Stomach smooth muscle (tissue), 2 donors: ENCODE results near the gene SCGB1D4.

Experiments used
- H3K27ac ChIP-seq: one replicate; pipeline ENCODE4 v1.7.0; 2013; ENCODE audit warnings: mild to moderate bottlenecking, low read length, inconsistent platforms
- H3K27me3 ChIP-seq, 2 donors: one replicate each; pipeline ENCODE4 v1.7.0; 2013; ENCODE audit warnings: low read length in 2 of 2; ENCODE audit not compliant: insufficient read depth in 2 of 2, control insufficient read depth in 1 of 2
- H3K36me3 ChIP-seq, 2 donors: one replicate each; pipeline ENCODE4 v1.7.0; 2013; ENCODE audit warnings: low read length in 2 of 2; ENCODE audit not compliant: control insufficient read depth in 2 of 2, insufficient read depth in 2 of 2
- H3K4me1 ChIP-seq: one replicate; pipeline ENCODE4 v1.7.0; 2013; ENCODE audit warnings: low read length; ENCODE audit not compliant: control insufficient read depth, insufficient read depth
- H3K4me3 ChIP-seq, 2 donors: one replicate each; pipeline ENCODE4 v1.7.0; 2013; ENCODE audit warnings: low read length in 2 of 2
- H3K9ac ChIP-seq, 2 donors: one replicate each; pipeline ENCODE4 v1.7.0; 2013; ENCODE audit warnings: low read length in 2 of 2, mild to moderate bottlenecking in 1 of 2
- H3K9me3 ChIP-seq, 2 donors: one replicate each; pipeline ENCODE4 v1.7.0; 2013; ENCODE audit warnings: low read length in 2 of 2; ENCODE audit not compliant: control insufficient read depth in 2 of 2
- donor health status: healthy.
- donor health status: Pancreatic carcinoma.

The SCGB1D4 gene

DNA sequence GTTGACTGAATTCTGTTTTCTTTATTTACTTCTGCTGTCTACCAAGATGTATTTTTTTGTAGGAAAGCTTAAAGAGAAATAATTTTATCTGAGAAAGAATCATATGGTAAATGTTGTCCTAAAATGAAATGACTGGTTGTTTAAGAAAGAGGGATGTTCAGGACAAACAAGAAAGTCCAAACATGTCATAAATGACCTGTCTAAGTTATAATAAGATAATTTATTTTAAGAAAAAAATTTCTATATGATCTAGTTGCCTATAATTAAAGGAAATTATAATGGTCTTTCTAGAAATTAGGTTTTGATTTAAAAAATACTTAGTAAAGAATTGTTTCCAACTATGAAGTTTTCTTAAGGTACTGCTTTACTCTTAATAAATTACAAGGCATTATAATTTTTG, 18.4 kb downstream of the SCGB1D4 start:
- Histone ChIP-seq H3K27ac (no peak overlapping the region), H3K4me3 (no peak overlapping the region), H3K27me3 (no peaks in the 10 kb centered on the region), H3K36me3 (no peaks in the 10 kb centered on the region), H3K9me3 (no peaks in the 10 kb centered on the region), H3K4me1 (no peaks in the 10 kb centered on the region), H3K9ac (no peak overlapping the region)

DNA sequence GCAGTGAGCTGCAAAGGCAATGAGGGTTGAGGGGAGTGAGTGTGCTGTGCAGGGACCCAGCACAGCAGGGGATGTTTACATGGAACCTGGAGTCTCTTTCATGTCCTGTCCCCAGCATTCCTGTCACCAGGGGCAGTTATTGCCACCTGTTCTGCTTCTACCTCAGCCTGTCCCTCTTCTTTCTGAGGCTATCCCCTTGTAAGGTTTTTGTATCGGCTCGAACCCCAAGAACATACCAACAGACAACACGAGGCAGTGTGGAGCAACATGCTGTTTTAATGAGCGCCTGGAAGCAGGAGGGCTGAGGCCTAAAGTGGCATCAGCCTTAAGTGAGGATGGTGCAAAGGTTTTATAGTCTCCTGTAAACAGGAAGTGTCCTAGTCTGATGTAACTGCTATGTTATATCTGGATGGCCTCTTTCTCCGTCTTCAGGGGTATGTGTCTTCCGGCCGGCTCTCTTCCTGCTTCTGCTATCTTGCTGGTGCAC, 25.0 kb downstream of the SCGB1D4 start:
- no peak overlapping the region for H3K27ac ChIP-seq
- no peak overlapping the region for H3K4me3 ChIP-seq
- H3K4me1 ChIP-seq: no peaks in the 10 kb centered on the region
- H3K36me3 ChIP-seq: no peaks in the 10 kb centered on the region
- no peaks in the 10 kb centered on the region for H3K9me3 ChIP-seq
- no peak overlapping the region for H3K9ac ChIP-seq
- peaks cover 0 to 5% of the 10 kb centered on the region in 2 donors for H3K27me3 ChIP-seq

DNA sequence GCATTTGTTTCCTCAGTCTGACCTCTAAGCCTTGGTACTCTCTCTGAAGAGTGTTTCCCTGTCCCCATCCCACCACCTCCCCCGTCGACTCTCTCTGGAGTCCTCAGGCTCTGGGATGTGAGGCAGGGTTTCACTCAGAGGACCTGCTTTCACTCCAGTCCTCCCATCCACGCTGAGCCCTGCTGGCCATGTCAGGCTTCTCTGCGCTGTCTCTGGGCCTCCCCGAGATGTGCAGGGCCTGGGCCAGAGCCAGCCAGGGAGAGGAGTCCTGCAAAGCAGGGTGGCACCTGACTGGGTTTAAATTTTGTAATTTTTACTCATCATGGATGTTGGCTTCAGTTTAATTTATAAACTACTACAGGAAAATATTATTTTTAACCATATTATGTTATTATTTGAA, 25.6 kb downstream of the SCGB1D4 start:
- H3K9ac ChIP-seq: no peak overlapping the region
- no peak overlapping the region for H3K27ac ChIP-seq
- H3K36me3 ChIP-seq: no peaks in the 10 kb centered on the region
- peaks cover 0 to 9% of the 10 kb centered on the region in 2 donors for H3K27me3 ChIP-seq
- no peaks in the 10 kb centered on the region for H3K9me3 ChIP-seq
- H3K4me1 ChIP-seq: no peaks in the 10 kb centered on the region
- no peak overlapping the region for H3K4me3 ChIP-seq

DNA sequence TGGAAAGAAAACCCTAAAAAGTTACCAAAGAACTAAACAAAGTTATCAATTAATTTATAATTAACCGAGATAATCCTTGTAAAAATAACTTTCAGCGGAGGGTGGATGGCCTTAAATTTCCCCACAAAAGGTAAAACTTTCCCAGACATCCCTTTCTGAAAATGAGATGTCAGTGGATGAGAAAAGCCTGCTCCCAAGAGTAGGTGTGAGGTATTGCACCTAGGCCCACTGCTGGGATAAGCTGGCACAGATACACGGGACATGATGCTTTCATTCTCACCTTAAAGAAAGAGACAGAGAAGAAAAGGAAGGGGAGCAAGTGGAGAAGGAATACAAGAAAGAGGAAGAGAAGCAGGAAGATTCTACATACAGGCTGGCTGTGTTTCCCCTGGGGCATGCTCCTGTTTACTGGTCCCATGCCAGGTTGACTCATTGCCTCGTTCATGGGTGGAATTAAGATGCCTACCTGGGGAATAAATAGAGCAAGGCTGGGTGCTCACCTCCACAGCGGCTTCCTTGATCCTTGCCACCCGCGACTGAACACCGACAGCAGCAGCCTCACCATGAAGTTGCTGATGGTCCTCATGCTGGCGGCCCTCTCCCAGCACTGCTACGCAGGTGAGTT, 29.1 kb downstream of the SCGB1D4 start, which contains the start of gene SCGB2A2:
SCGB2A2 (plus strand) TSS at position 505 of the 625 bp plus-strand sequence; CDS start at position 564, 59 bp downstream.
- no peaks in the 10 kb centered on the region for H3K4me1 ChIP-seq
- H3K36me3 ChIP-seq: no peaks in the 10 kb centered on the region
- no peak within 1 kb of the TSS for H3K9ac ChIP-seq
- H3K4me3 ChIP-seq: no peak within 1 kb of the TSS
- H3K27me3 ChIP-seq: peaks cover 0 to 17% of the 10 kb centered on the region in 2 donors
- no peaks in the 10 kb centered on the region for H3K9me3 ChIP-seq
- no peak within 1 kb of the TSS for H3K27ac ChIP-seq

DNA sequence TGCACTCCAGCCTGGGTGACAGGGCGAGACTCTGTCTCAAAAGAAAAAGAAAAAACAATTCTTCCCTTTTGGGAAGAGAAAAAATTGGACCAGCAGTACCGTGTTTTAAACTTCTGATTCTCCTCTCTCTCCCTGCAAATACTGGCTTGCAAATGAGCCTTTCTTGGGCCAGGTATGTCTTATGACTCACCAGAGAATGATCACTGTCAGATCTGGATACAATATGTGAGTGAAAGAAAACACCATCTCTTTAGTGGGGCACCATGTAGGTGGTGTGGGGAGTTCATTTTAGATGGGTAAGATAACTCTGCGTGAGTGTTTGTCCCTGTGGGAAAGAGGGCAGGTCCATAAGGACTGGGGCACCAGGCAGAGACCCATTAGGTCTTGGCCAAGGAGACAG, 31.3 kb downstream of the SCGB1D4 start:
- Histone ChIP-seq H3K9me3 (no peaks in the 10 kb centered on the region), H3K27me3 (peaks cover 0 to 15% of the 10 kb centered on the region in 2 donors), H3K4me3 (no peak overlapping the region), H3K9ac (no peak overlapping the region), H3K27ac (no peak overlapping the region), H3K4me1 (no peaks in the 10 kb centered on the region), H3K36me3 (no peaks in the 10 kb centered on the region)

DNA sequence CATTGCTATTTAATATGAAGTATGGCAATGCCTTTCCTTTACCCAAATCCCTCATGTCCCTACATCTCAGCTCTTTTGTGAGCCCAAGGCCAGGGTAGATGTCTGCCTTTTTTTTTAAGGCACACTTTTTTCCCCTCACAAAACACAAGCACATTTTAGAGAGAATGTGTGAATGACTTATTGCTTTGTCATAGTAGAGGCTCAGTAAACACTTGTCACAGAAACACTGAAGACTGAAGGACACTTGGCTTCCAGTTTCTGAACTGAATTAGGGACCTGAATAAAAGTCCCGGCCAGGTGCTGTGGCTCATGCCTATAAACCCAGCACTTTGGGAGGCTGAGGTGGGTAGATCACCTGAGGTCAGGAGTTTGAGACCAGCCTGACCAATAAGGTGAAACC, 31.8 kb downstream of the SCGB1D4 start:
- Histone ChIP-seq H3K4me1 (no peaks in the 10 kb centered on the region), H3K27ac (no peak overlapping the region), H3K9me3 (no peaks in the 10 kb centered on the region), H3K4me3 (no peak overlapping the region), H3K27me3 (peaks cover 0 to 15% of the 10 kb centered on the region in 2 donors), H3K36me3 (no peaks in the 10 kb centered on the region), H3K9ac (no peak overlapping the region)

DNA sequence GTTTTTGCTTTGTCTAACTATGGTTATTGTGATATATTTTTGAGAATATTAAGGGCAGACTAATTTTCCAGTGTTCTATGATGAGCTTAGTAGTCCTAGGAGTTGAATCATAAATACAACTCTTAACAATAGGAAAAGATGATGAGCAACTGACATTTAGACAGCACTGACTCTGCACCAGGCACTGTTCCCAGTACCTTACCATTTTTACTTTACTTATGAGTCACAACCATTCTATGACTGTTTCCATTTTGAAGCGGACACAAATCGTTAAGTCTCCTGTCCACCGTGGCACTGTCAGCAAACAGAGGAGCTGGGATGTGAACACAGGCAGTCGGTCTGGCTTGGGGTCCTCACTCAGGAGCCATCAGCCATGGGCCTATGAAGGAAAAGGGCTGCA, 32.3 kb downstream of the SCGB1D4 start:
- no peak overlapping the region for H3K27ac ChIP-seq
- no peak overlapping the region for H3K9ac ChIP-seq
- peaks cover 0 to 15% of the 10 kb centered on the region in 2 donors for H3K27me3 ChIP-seq
- H3K36me3 ChIP-seq: no peaks in the 10 kb centered on the region
- H3K4me3 ChIP-seq: no peak overlapping the region
- H3K9me3 ChIP-seq: no peaks in the 10 kb centered on the region
- no peaks in the 10 kb centered on the region for H3K4me1 ChIP-seq

DNA sequence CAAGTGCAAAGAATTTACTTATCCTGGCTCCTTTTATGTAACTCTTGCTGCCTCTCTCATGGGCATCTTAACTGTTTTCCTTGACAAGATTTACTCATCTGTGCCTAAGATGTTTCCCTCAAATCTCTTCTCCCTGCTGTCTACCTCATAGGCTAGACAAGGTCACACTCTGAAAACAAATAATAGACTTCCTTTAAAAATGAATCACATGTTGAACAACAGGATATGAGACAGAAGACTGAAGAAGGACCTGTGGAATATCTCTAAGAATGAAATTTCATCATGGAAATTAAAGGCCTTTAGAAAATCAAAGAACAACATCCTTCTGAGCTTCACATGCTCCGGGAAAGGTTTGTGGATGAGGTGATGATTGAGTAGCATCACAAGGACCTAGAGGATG, 34.9 kb downstream of the SCGB1D4 start:
- Histone ChIP-seq H3K9me3 (no peaks in the 10 kb centered on the region), H3K9ac (no peak overlapping the region), H3K4me3 (no peak overlapping the region), H3K36me3 (no peaks in the 10 kb centered on the region), H3K27me3 (peaks cover 0 to 11% of the 10 kb centered on the region in 2 donors), H3K4me1 (no peaks in the 10 kb centered on the region), H3K27ac (no peak overlapping the region)

DNA sequence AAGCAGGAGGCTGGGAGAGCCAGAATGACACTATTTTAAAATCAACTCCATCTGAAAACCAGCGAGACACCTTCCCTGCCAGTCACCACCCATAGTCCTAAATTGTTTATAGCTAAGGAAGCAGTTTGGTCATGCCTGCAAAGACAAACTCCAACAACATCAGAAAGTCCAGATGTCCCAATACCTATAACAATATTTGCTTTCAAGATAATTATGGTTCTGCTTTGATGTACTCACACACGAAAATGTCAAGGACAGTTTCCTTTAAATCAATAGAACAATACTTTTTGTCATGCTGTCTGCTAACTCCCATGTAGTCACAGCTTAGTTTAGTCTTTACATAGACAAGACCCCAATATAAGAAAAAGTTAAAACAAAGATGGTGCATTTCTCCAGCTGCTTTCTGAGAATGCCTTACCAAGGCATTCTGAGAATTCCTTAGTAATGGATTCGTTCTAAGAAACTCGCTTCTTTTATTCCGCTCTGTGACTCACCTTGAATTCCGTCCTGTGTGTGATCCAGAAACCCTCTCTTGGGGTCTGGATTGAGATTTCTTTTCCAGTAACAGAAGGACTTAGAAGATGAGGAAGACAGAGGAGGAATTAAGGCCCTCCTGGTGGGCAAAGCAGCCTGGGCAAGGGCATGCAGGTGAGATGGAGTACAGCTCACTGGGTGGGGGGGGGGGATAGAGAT, 38.5 kb downstream of the SCGB1D4 start:
- Histone ChIP-seq H3K9me3 (peaks cover 0 to 3% of the 10 kb centered on the region in 2 donors), H3K4me1 (no peaks in the 10 kb centered on the region), H3K4me3 (no peak overlapping the region)

DNA sequence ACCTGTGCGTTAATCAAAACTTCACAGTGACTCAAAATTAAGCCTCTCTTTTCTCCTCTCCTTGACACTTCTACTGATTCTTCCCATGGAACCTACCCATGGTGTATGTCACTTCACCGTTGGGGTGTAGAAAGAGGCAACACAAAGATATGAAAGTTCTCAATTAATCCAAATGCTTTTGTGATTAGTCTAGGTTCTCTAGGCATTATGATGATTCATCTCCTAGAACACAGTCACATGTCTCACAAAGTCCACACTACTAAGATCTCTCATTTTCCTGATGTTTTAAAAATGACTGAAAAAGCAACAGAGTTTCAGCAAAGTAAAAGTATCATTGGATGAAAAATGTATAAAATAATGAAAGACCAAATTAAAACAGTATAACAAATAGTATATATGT, 42.6 kb downstream of the SCGB1D4 start:
- Histone ChIP-seq H3K4me3 (no peak overlapping the region), H3K9ac (no peak overlapping the region), H3K27ac (no peak overlapping the region), H3K27me3 (no peaks in the 10 kb centered on the region), H3K4me1 (no peaks in the 10 kb centered on the region), H3K9me3 (peaks cover 9 to 21% of the 10 kb centered on the region in 2 donors), H3K36me3 (no peaks in the 10 kb centered on the region)

More for the DNA sequence above, 38.5 kb downstream of the SCGB1D4 start:
- Histone ChIP-seq H3K27me3 (peaks cover 0 to 2% of the 10 kb centered on the region in 2 donors), H3K9ac (no peak overlapping the region), H3K27ac (no peak overlapping the region), H3K36me3 (no peaks in the 10 kb centered on the region)

DNA sequence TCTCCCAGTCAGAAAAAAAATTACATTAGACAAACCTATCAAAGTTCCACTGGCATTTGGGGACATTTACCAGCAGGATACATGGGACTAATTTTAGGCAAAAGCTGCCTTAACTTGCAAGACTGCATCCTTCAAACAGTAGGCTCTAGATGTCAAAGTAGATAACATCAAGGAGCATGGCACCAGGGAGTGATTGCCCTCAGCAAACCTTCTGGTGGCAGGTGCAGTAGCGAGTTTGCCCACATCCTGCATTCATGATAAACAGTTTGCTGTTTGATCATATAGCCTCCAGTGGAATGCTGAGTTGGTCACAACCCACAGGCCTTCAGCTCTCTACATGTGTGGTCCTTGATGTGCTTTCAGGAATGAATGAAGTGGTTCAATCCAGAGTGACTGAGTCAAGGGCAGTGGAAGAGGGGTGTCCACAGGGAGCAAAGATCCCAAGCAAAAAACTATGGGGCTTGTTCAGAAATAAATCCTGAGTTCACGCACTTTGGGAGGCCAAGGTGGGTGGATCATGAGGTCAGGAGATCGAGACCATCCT, 44.8 kb downstream of the SCGB1D4 start:
- no peaks in the 10 kb centered on the region for H3K36me3 ChIP-seq
- no peaks in the 10 kb centered on the region for H3K4me1 ChIP-seq
- no peak overlapping the region for H3K9ac ChIP-seq
- no peaks in the 10 kb centered on the region for H3K27me3 ChIP-seq
- H3K9me3 ChIP-seq: peaks cover 17 to 26% of the 10 kb centered on the region in 2 donors
- H3K27ac ChIP-seq: no peak overlapping the region
- H3K4me3 ChIP-seq: no peak overlapping the region
